Gastroesophageal sphincter (tissue), 4 donors: ENCODE data around the gene BRIX1. TPM values are rescaled to one million over a fixed set of nuclear protein-coding genes. Genes with fewer than 3 reads are reported as not detected.

ENCODE experiments used
- ATAC-seq: fragments of 150-250 bp; one replicate; pipeline ENCODE4 v1.9.1; 2016; ENCODE audit warnings: mild to moderate bottlenecking, moderate library complexity
- H3K27ac ChIP-seq, 4 donors: fragments of 200-600 bp; sonication (generic) in 3 of 4; 1 replicate in 3 of 4; 2 replicates in 1 of 4; pipeline ENCODE4 v1.5.1; 2016 to 2019
- H3K27me3 ChIP-seq: fragments of 200-600 bp; sonication (generic); one replicate; pipeline ENCODE4 v1.5.1; 2019
- H3K36me3 ChIP-seq, 2 donors: fragments of 200-600 bp; sonication (generic); one replicate each; pipeline ENCODE4 v1.5.1; 2019; ENCODE audit warnings: control low read depth in 1 of 2
- H3K4me1 ChIP-seq, 3 donors: fragments of 200-600 bp; sonication (generic); 1 replicate in 2 of 3; 2 replicates in 1 of 3; pipeline ENCODE4 v1.5.1; 2016 to 2019; ENCODE audit warnings: control low read depth in 2 of 3
- H3K4me3 ChIP-seq, 2 donors: fragments of 200-600 bp; sonication (generic); one replicate each; pipeline ENCODE4 v1.5.1; 2019; ENCODE audit warnings: mild to moderate bottlenecking in 1 of 2, moderate library complexity in 1 of 2
- H3K9me3 ChIP-seq, 3 donors: fragments of 200-600 bp; sonication (generic); one replicate each; pipeline ENCODE4 v1.5.1; 2017 to 2019; ENCODE audit warnings: control low read depth in 2 of 3
- EP300 ChIP-seq: sonication (generic); formaldehyde crosslinking; IDR thresholded peaks from one replicate; pipeline ENCODE4 v1.6.1; 2017; ENCODE audit warnings: antibody characterized with exemption, mild to moderate bottlenecking
- POLR2A ChIP-seq, 2 donors: fragments of 450-650 bp; IDR thresholded peaks; one replicate each; pipeline ENCODE4 v1.6.1; 2017; ENCODE audit warnings: antibody characterized with exemption in 2 of 2, mild to moderate bottlenecking in 2 of 2, moderate library complexity in 1 of 2
- POLR2AphosphoS5 ChIP-seq: sonication (generic); formaldehyde crosslinking; IDR thresholded peaks from one replicate; pipeline ENCODE4 v1.6.1; 2017; ENCODE audit warnings: antibody characterized with exemption
- WGBS, 2 donors: methylation state at CpG; one replicate each; pipeline ENCODE4 v1.1.5; 2018; ENCODE audit warnings: low coverage in 1 of 2; 5-methylcytosine and 5-hydroxymethylcytosine counted together
- total RNA-seq, 4 donors: library from RNA; depleted of rRNA; stranded (reverse); fragments of >200 nt; gene quantifications; one replicate each; pipeline ENCODE4 v1.1.0, GENCODE V29; 2016
- TF ChIP-seq, protein P1 (sequence below), 4 experiments: fragments of 200-600 bp in 2 of 4; fragments of 450-650 bp in 2 of 4; sonication (generic) in 1 of 4; IDR thresholded peaks; one replicate each; pipeline ENCODE4 v1.5.1; 2017 to 2019; ENCODE audit warnings: antibody characterized with exemption in 4 of 4, mild to moderate bottlenecking in 2 of 4, moderate library complexity in 2 of 4

Gene BRIX1
- total RNA-seq, 4 donors from 2014 or later = 22.4 to 34.7 (median 28.9) TPM

DNA sequence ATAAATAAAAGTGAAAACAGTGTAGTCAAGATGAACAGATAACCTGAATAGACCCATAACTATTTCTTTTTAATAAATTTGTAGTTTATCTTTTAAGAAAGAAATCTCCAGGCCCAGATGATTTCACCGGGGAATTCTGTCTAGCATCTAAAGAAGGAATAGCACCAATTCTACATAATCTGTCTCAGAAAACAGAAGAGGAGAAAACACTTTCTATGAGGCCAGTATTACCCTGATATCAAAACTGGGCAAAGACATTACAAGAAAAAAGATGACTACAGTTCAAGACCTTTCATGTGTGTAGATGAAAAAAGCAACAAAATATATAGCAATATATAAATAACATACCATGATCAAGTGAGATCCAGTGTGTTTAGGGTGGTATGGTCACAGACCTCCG lies 45.1 kb upstream of the BRIX1 start:
- TF ChIP-seq, protein P1, sequence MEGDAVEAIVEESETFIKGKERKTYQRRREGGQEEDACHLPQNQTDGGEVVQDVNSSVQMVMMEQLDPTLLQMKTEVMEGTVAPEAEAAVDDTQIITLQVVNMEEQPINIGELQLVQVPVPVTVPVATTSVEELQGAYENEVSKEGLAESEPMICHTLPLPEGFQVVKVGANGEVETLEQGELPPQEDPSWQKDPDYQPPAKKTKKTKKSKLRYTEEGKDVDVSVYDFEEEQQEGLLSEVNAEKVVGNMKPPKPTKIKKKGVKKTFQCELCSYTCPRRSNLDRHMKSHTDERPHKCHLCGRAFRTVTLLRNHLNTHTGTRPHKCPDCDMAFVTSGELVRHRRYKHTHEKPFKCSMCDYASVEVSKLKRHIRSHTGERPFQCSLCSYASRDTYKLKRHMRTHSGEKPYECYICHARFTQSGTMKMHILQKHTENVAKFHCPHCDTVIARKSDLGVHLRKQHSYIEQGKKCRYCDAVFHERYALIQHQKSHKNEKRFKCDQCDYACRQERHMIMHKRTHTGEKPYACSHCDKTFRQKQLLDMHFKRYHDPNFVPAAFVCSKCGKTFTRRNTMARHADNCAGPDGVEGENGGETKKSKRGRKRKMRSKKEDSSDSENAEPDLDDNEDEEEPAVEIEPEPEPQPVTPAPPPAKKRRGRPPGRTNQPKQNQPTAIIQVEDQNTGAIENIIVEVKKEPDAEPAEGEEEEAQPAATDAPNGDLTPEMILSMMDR (IDR thresholded peaks at IDR 0.05) = no peak
- TF ChIP-seq POLR2AphosphoS5 = no peak
- TF ChIP-seq EP300 = no peak
- no peak for TF ChIP-seq POLR2A (IDR thresholded peaks at IDR 0.05)
- Histone ChIP-seq H3K27me3 (no peaks in the 10 kb centered on the region), H3K9me3 (peaks cover 0 to 2% (median 0%) of the 10 kb centered on the region in 3 donors), H3K36me3 (no peaks in the 10 kb centered on the region), H3K27ac (no peak overlapping the region), H3K4me3 (no peak overlapping the region), H3K4me1 (no peaks in the 10 kb centered on the region)
- WGBS, 2 donors = 93 to 100% methylated on average over 2 of the region's 2 CpGs
- no peak for ATAC-seq

- Histone ChIP-seq H3K9me3 (peaks cover 0 to 24% (median 0%) of the 10 kb centered on the region in 3 donors), H3K4me3 (no peak overlapping the region), H3K4me1 (no peaks in the 10 kb centered on the region), H3K27me3 (no peaks in the 10 kb centered on the region), H3K36me3 (no peaks in the 10 kb centered on the region), H3K27ac (no peak overlapping the region)
- ATAC-seq = no peak
- TF ChIP-seq POLR2A (IDR thresholded peaks at IDR 0.05) (no peak), EP300 (no peak), POLR2AphosphoS5 (no peak)
- TF ChIP-seq, protein P1 (IDR thresholded peaks at IDR 0.05) = no peak
These were observed 39.2 kb upstream of the BRIX1 start for GRCh38 chr5:34876275-34876674.

- no peak for ATAC-seq
- TF ChIP-seq POLR2AphosphoS5 (no peak), EP300 (no peak), POLR2A (IDR thresholded peaks at IDR 0.05) (no peak)
- TF ChIP-seq, protein P1 (IDR thresholded peaks at IDR 0.05) = no peak
- no peaks in the 10 kb centered on the region for H3K4me1 ChIP-seq
These were observed 34.3 kb upstream of the BRIX1 start for GRCh38 chr5:34881246-34881645.

GRCh38 chr5:34886392-34887119 lies 29.0 kb upstream of the BRIX1 start:
- Histone ChIP-seq H3K27me3 (no peaks in the 10 kb centered on the region), H3K4me1 (no peaks in the 10 kb centered on the region), H3K4me3 (no peak overlapping the region), H3K36me3 (no peaks in the 10 kb centered on the region), H3K27ac (no peak overlapping the region), H3K9me3 (no peaks in the 10 kb centered on the region)
- 60 to 77% methylated on average over 2 to 3 of the region's 3 CpGs for WGBS, 2 donors
- TF ChIP-seq EP300 (no peak), POLR2AphosphoS5 (no peak), POLR2A (IDR thresholded peaks at IDR 0.05) (no peak)
- TF ChIP-seq, protein P1 (IDR thresholded peaks at IDR 0.05) = no peak
- ATAC-seq = no peak

More at GRCh38 chr5:34881246-34881645, 34.3 kb upstream of the BRIX1 start:
- Histone ChIP-seq H3K27me3 (no peaks in the 10 kb centered on the region), H3K9me3 (peaks cover 0 to 13% (median 0%) of the 10 kb centered on the region in 3 donors), H3K36me3 (no peaks in the 10 kb centered on the region), H3K4me3 (no peak overlapping the region), H3K27ac (no peak overlapping the region)

- H3K4me3 ChIP-seq = no peak overlapping the region
- no peaks in the 10 kb centered on the region for H3K36me3 ChIP-seq
- 100% methylated on average over 1 of the region's 1 CpG; no CpG with 5 or more reads in 1 of the 2 donors for WGBS, 2 donors
- TF ChIP-seq POLR2A (IDR thresholded peaks at IDR 0.05) = no peak
- TF ChIP-seq POLR2AphosphoS5 = no peak
- no peak for TF ChIP-seq EP300
- TF ChIP-seq, protein P1 (IDR thresholded peaks at IDR 0.05) = no peak
- H3K4me1 ChIP-seq = no peaks in the 10 kb centered on the region
- no peaks in the 10 kb centered on the region for H3K27me3 ChIP-seq
- no peaks in the 10 kb centered on the region for H3K9me3 ChIP-seq
- no peak for ATAC-seq
- no peak overlapping the region for H3K27ac ChIP-seq
These were observed 26.1 kb upstream of the BRIX1 start for GRCh38 chr5:34889394-34889793.
